K562 (cell line): ENCODE results near the gene TP53BP2. TPM values are rescaled to one million over a fixed set of nuclear protein-coding genes. Genes with fewer than 3 reads are reported as not detected.
A peak's percentile ranks its signal among the peaks of the same experiment; 100 is the strongest.

ENCODE experiments used
- ATAC-seq: fragments of 200-7000 bp; cut with Tn5 transposase; 3 replicates; pipeline ENCODE4 v1.9.1; 2020; ENCODE audit warnings: moderate library complexity
- BruUV-seq: library from RNA; stranded (reverse); fragments of 400-500 nt; replicated peaks from 2 replicates; lab custom pipeline; 2021; lab: Mats Ljungman, UMichigan
- CTCF ChIA-PET: fragments of 300-600 bp; formaldehyde crosslinking; extraction: SDS; loops from one replicate; lab custom pipeline; 2021; ENCODE audit warnings: low intra/inter-chr PET ratio; lab: Yijun Ruan, JAX
- POLR2A ChIA-PET: fragments of 300-600, 350-650 bp; sonication (Branson Sonifier 250); formaldehyde crosslinking; extraction: SDS; loops from one replicate; lab custom pipeline; 2021; ENCODE audit warnings: antibody characterized with exemption, inconsistent platforms; lab: Yijun Ruan, JAX
- DNase-seq, 4 experiments: peaks; one replicate each; pipeline versions ENCODE4 v3.0.0 to v3.0.0-alpha.2; 2011 to 2018; ENCODE audit warnings: low spot score in 3 of 4, mixed read lengths in 3 of 4; ENCODE audit errors: extremely low read depth in 1 of 4
- FAIRE-seq: peaks from 2 replicates; lab custom pipeline; 2011; peaks lifted over from hg19 to GRCh38; lab: Jason Lieb, UNC
- H2AFZ ChIP-seq: 2 replicates; pipeline ENCODE4 v1.6.0; 2011; ENCODE audit warnings: low read depth, low read length, control low read depth, inconsistent platforms
- H3K27ac ChIP-seq: fragments of 200-600 bp; 3 replicates; pipeline ENCODE4 v1.8.0; 2011; ENCODE audit warnings: low read depth, mild to moderate bottlenecking, control low read depth, inconsistent platforms, low read length, moderate library complexity, mixed read lengths; ENCODE audit errors: extremely low read depth
- H3K27me3 ChIP-seq, 2 experiments: fragments of 300-600 bp in 1 of 2; 2 replicates in 1 of 2; 3 replicates in 1 of 2; pipeline versions ENCODE4 v1.6.0 to v1.8.0; 2011; ENCODE audit warnings: inconsistent platforms in 2 of 2, low read length in 2 of 2, mild to moderate bottlenecking in 1 of 2, mixed read lengths in 1 of 2, moderate library complexity in 1 of 2; ENCODE audit not compliant: control insufficient read depth in 2 of 2, insufficient read depth in 2 of 2
- H3K36me3 ChIP-seq: fragments of 300-600 bp; 3 replicates; pipeline ENCODE4 v1.8.0; 2011; ENCODE audit warnings: mild to moderate bottlenecking, low read length, inconsistent platforms; ENCODE audit not compliant: control insufficient read depth, insufficient read depth
- H3K4me1 ChIP-seq, 2 experiments: fragments of 200-600 bp in 1 of 2; replicated peaks in 1 of 2; 2 replicates in 1 of 2; 3 replicates in 1 of 2; pipeline versions ENCODE4 v1.5.1 to v1.8.0; 2011; ENCODE audit warnings: inconsistent platforms in 2 of 2, low read length in 2 of 2, mild to moderate bottlenecking in 1 of 2, mixed read lengths in 1 of 2, moderate library complexity in 1 of 2; ENCODE audit not compliant: control insufficient read depth in 2 of 2, insufficient read depth in 2 of 2
- H3K4me2 ChIP-seq: 2 replicates; pipeline ENCODE4 v1.6.1; 2011; ENCODE audit warnings: low read length, control low read depth, inconsistent platforms, mixed read lengths; ENCODE audit not compliant: insufficient read depth
- H3K4me3 ChIP-seq: fragments of 200-600 bp; sonication (generic), shearing (Covaris generic); 2 replicates; pipeline ENCODE4 v1.5.1; 2016; ENCODE audit warnings: control low read depth, inconsistent platforms
- H3K79me2 ChIP-seq: fragments of 200-600 bp; 3 replicates; pipeline ENCODE4 v1.8.0; 2011; ENCODE audit warnings: low read length, inconsistent platforms; ENCODE audit not compliant: control insufficient read depth, insufficient read depth
- H3K9ac ChIP-seq, 2 experiments: 2 replicates each; pipeline versions ENCODE4 v1.6.0 to v1.6.1; 2011; ENCODE audit warnings: low read depth in 2 of 2, low read length in 2 of 2, control low read depth in 1 of 2, inconsistent platforms in 1 of 2, mild to moderate bottlenecking in 1 of 2, mixed read lengths in 1 of 2; ENCODE audit not compliant: insufficient read depth in 1 of 2
- H3K9me1 ChIP-seq: one replicate; pipeline ENCODE4 v1.6.0; 2011; ENCODE audit warnings: inconsistent platforms, mild to moderate bottlenecking, low read length, moderate library complexity; ENCODE audit not compliant: control insufficient read depth, insufficient read depth
- H3K9me3 ChIP-seq: replicated peaks from 2 replicates; pipeline ENCODE4 v1.5.1; 2011; ENCODE audit warnings: low read depth, low read length, inconsistent platforms; ENCODE audit not compliant: control insufficient read depth, insufficient read depth
- H4K20me1 ChIP-seq: replicated peaks from 2 replicates; pipeline ENCODE4 v1.6.1; 2011; ENCODE audit warnings: low read length, inconsistent platforms, mixed read lengths; ENCODE audit not compliant: control insufficient read depth, insufficient read depth
- CBX5 ChIP-seq: IDR thresholded peaks from 2 replicates; pipeline ENCODE4 v1.6.1; 2014; ENCODE audit warnings: low read depth, borderline replicate concordance
- FOXM1 ChIP-seq, 2 experiments: fragments of 450-650 bp in 1 of 2; sonication (generic) in 1 of 2; formaldehyde crosslinking in 1 of 2; IDR thresholded peaks; 2 replicates each; pipeline versions ENCODE4 v1.6.1 to v1.9.0; 2017 to 2022; ENCODE audit warnings: low read depth in 2 of 2, mild to moderate bottlenecking in 2 of 2, missing genetic modification reagents in 1 of 2, moderate library complexity in 1 of 2
- ID3 ChIP-seq, 2 experiments: fragments of 250-450 bp in 1 of 2; fragments of 450-650 bp in 1 of 2; sonication (Bioruptor Pico) in 1 of 2; IDR thresholded peaks; 2 replicates each; pipeline versions ENCODE4 v1.6.1 to v1.8.0; 2016 to 2021; ENCODE audit warnings: mild to moderate bottlenecking in 2 of 2, moderate library complexity in 2 of 2, missing compliant biosample characterization in 1 of 2, missing genetic modification characterization in 1 of 2
- MEF2A ChIP-seq: IDR thresholded peaks from 2 replicates; pipeline ENCODE4 v1.6.1; 2011; ENCODE audit warnings: low read depth, mild to moderate bottlenecking, low read length, moderate library complexity; ENCODE audit not compliant: control insufficient read depth
- MEIS2 ChIP-seq: fragments of 450-650 bp; IDR thresholded peaks from 2 replicates; pipeline ENCODE4 v1.6.1; 2014; ENCODE audit warnings: mild to moderate bottlenecking; ENCODE audit not compliant: partially characterized antibody
- NUFIP1 ChIP-seq: fragments of 450-650 bp; IDR thresholded peaks from 2 replicates; pipeline ENCODE4 v1.6.1; 2018; ENCODE audit not compliant: partially characterized antibody
- PBX2 ChIP-seq, 2 experiments: IDR thresholded peaks in 1 of 2; conservative IDR thresholded peaks in 1 of 2; 2 replicates each; pipeline ENCODE4 v1.6.1; 2016; ENCODE audit warnings: low read depth in 2 of 2, mild to moderate bottlenecking in 1 of 2, missing compliant biosample characterization in 1 of 2, missing genetic modification characterization in 1 of 2, moderate library complexity in 1 of 2
- PKNOX1 ChIP-seq: fragments of 450-650 bp; IDR thresholded peaks from 2 replicates; pipeline ENCODE4 v1.6.1; 2016
- POLR3A ChIP-seq: IDR thresholded peaks from 2 replicates; pipeline ENCODE4 v1.6.1; 2011; ENCODE audit warnings: borderline replicate concordance, mild to moderate bottlenecking, moderate library complexity; ENCODE audit not compliant: insufficient read length, insufficient read depth; ENCODE audit errors: extremely low read depth
- RAD21 ChIP-seq, 2 experiments: fragments of 250-450 bp in 1 of 2; fragments of 450-650 bp in 1 of 2; sonication (Bioruptor Pico) in 1 of 2; formaldehyde crosslinking in 1 of 2; IDR thresholded peaks in 1 of 2; conservative IDR thresholded peaks in 1 of 2; 2 replicates each; pipeline versions ENCODE4 v1.4.0 to v1.8.0; 2020 to 2022; ENCODE audit warnings: mild to moderate bottlenecking in 2 of 2, moderate library complexity in 1 of 2
- ZNF3 ChIP-seq: fragments of 250-450 bp; sonication (Bioruptor Pico); IDR thresholded peaks from 2 replicates; pipeline ENCODE4 v1.5.0; 2021; ENCODE audit warnings: mild to moderate bottlenecking, moderate library complexity
- ZNF444 ChIP-seq: fragments of 250-450 bp; sonication (Bioruptor Pico); IDR thresholded peaks from 2 replicates; pipeline ENCODE4 v1.4.0; 2020; ENCODE audit warnings: mild to moderate bottlenecking, moderate library complexity
- ZNF764 ChIP-seq: fragments of 250-450 bp; sonication (Bioruptor Pico); IDR thresholded peaks from 2 replicates; pipeline ENCODE4 v1.4.0; 2020; ENCODE audit warnings: low read depth, mild to moderate bottlenecking, moderate library complexity
- ZNF766 ChIP-seq: fragments of 200-800 bp; sonication (Bioruptor generic); conservative IDR thresholded peaks from 2 replicates; pipeline ENCODE4 v1.6.1; 2016; ENCODE audit warnings: missing genetic modification characterization, missing compliant biosample characterization
- WGBS: fragments of 100-300 bp; shearing (Covaris generic); methylation state at CpG from one replicate; pipeline ENCODE4 v1.1.6; 2016; ENCODE audit warnings: low coverage, mixed read lengths; ENCODE audit not compliant: insufficient coverage; ENCODE audit errors: missing lambda C conversion rate; 5-methylcytosine and 5-hydroxymethylcytosine counted together
- in situ Hi-C: fragments of 300-500 bp; cut with MboI; formaldehyde crosslinking; loops from 4 replicates; pipeline ENCODE4 v1.15.0; 2018; ENCODE audit warnings: inconsistent platforms, mixed read lengths
- intact Hi-C: fragments of 100-400 bp; cut with micrococcal nuclease; formaldehyde crosslinking; loops from 2 replicates; pipeline ENCODE4 v1.14.2; 2022
- polyA plus RNA-seq, 8 experiments: library from polyadenylated mRNA; depleted of rRNA in 4 of 8; stranded (reverse) in 5 of 8; unstranded in 3 of 8; fragments of >200 nt; fragmentation: Nextera tagmentation in 2 of 8; fragmentation: Illumina TruSeq in 1 of 8; extraction: Ambion mirVana in 2 of 8; extraction: Trizol in 1 of 8; gene quantifications; 2 replicates each; pipeline versions ENCODE4 v1.2.1 to v1.2.3, GENCODE V29; 2011 to 2014; ENCODE audit warnings: inconsistent platforms in 1 of 8, missing spikeins in 1 of 8
- total RNA-seq, 7 experiments: library from RNA; depleted of rRNA in 6 of 7; stranded (reverse); fragments of >200 nt in 6 of 7; fragmentation: Illumina TruSeq in 2 of 7; extraction: Trizol in 2 of 7; gene quantifications; 2 replicates each; pipeline versions ENCODE4 v1.2.1 to v1.2.3, GENCODE V29; 2011 to 2021; ENCODE audit warnings: low replicate concordance in 1 of 7

TP53BP2 gene
- total and polyA plus RNA-seq, 9 of the 15 experiments (the other 6 are each of a cell fraction or from before 2014, with no cell fraction given), result 17.0 to 69.6 (median 40.1) TPM

GRCh38 chr1:223837687-223838086, 8.1 kb downstream of the TP53BP2 start:
- Histone ChIP-seq H3K9ac (peak overlapping the region in 1 of 2 experiments; percentile 53; a peak in 1 of 4 replicates), H3K4me2 (no peak overlapping the region), H3K4me1 (peaks cover 12 to 70% of the 10 kb centered on the region in 2 experiments), H3K9me3 (no peaks in the 10 kb centered on the region), H3K4me3 (no peak overlapping the region)
- DNase-seq (no peak), FAIRE-seq (no peak)
- WGBS, result 42% methylated on average over 5 of the region's 10 CpGs
- TF ChIP-seq POLR3A (no peak), ZNF3 (no peak), ID3 (CRISPR knock-in tag; IDR thresholded peaks at IDR 0.05) (no peak), ID3 (tag; IDR thresholded peaks at IDR 0.05) (no peak), MEF2A (no peak), ZNF764 (no peak), PKNOX1 (0 out of 2 replicates have a peak, but pooled peaks have one; percentile 31), ZNF766 (0 out of 2 replicates have a peak, but pooled peaks have one; percentile 51), MEIS2 (peak; percentile 68), CBX5 (no peak), NUFIP1 (no peak), FOXM1 (IDR thresholded peaks at IDR 0.05; ENCODE audit: low read depth) (no peak), FOXM1 (CRISPR knock-in tag; IDR thresholded peaks at IDR 0.05; ENCODE audit: low read depth) (no peak), PBX2 (CRISPR knock-in tag; IDR thresholded peaks at IDR 0.05; ENCODE audit: low read depth) (no peak), PBX2 (tag; conservative IDR thresholded peaks at IDR 0.05; ENCODE audit: low read depth) (peak; percentile 74), ZNF444 (CRISPR knock-in tag) (no peak), RAD21 (CRISPR knock-in tag; conservative IDR thresholded peaks at IDR 0.05 in 1 of 2, IDR thresholded peaks at IDR 0.05 in 1 of 2) (no peak)
- TF ChIP-seq, all 486 proteins: peak for 4
- ChIA-PET CTCF (no interaction called here), POLR2A (interaction anchor here (0.6 to 4.2 kb wide), 5 partner anchors 9 to 547 kb away, joined by 4 to 22 read pairs (median 5); partner anchors contain the start of gene TP53BP2)
- Histone ChIP-seq H4K20me1 (peaks cover 57% of the 10 kb centered on the region), H3K79me2 (peaks cover 100% of the 10 kb centered on the region), H3K36me3 (peaks cover 12% of the 10 kb centered on the region; the same call in 1 of the 3 replicates), H3K9me1 (no peaks in the 10 kb centered on the region), H3K27ac (peak overlapping the region; percentile 24; the same call in 2 of the 3 replicates), H2AFZ (no peak overlapping the region), H3K27me3 (no peaks in the 10 kb centered on the region)
- in situ Hi-C loops, result no loop called here
- BruUV-seq, result no TSS peak
- peak; percentile 31 for ATAC-seq
- intact Hi-C loops, result no loop called here
